Tibial nerve (tissue), 4 donors: ENCODE results near the gene CTBP2. TPM values are rescaled to one million over a fixed set of nuclear protein-coding genes. Genes with fewer than 3 reads are reported as not detected.

ENCODE experiments used
- DNase-seq, 2 donors: peaks; one replicate each; pipeline ENCODE4 v3.0.0-alpha.2; 2019; ENCODE audit warnings: low spot score in 2 of 2
- H3K27ac ChIP-seq, 4 donors: fragments of 200-600 bp; sonication (generic) in 3 of 4; one replicate each; pipeline ENCODE4 v1.5.1; 2017 to 2019; ENCODE audit warnings: mild to moderate bottlenecking in 1 of 4
- H3K27me3 ChIP-seq, 2 donors: fragments of 200-600 bp; sonication (generic) in 1 of 2; one replicate each; pipeline versions ENCODE4 v1.5.1 to v1.6.0; 2017 to 2019
- H3K36me3 ChIP-seq, 3 donors: fragments of 200-600 bp; sonication (generic); one replicate each; pipeline ENCODE4 v1.5.1; 2018 to 2019
- H3K4me1 ChIP-seq, 4 donors: fragments of 200-600 bp; sonication (generic) in 3 of 4; one replicate each; pipeline ENCODE4 v1.5.1; 2017 to 2019
- H3K4me3 ChIP-seq, 4 donors: fragments of 200-600 bp; sonication (generic) in 3 of 4; one replicate each; pipeline ENCODE4 v1.5.1; 2017 to 2019; ENCODE audit warnings: mild to moderate bottlenecking in 1 of 4, moderate library complexity in 1 of 4
- H3K9me3 ChIP-seq, 4 donors: fragments of 200-600 bp; sonication (generic) in 3 of 4; one replicate each; pipeline ENCODE4 v1.5.1; 2017 to 2019
- CTCF ChIP-seq, 5 experiments: fragments of 200-600 bp in 3 of 5; fragments of 450-650 bp in 2 of 5; sonication (generic) in 3 of 5; IDR thresholded peaks; one replicate each; pipeline ENCODE4 v1.5.1; 2016 to 2019; ENCODE audit warnings: antibody characterized with exemption in 5 of 5, mild to moderate bottlenecking in 3 of 5, moderate library complexity in 2 of 5
- EP300 ChIP-seq, 2 donors: sonication (generic); formaldehyde crosslinking; IDR thresholded peaks; one replicate each; pipeline ENCODE4 v1.6.1; 2017; ENCODE audit warnings: antibody characterized with exemption in 2 of 2, mild to moderate bottlenecking in 1 of 2
- POLR2A ChIP-seq, 2 donors: fragments of 450-650 bp; IDR thresholded peaks; one replicate each; pipeline ENCODE4 v1.6.1; 2017; ENCODE audit warnings: antibody characterized with exemption in 2 of 2, mild to moderate bottlenecking in 2 of 2, moderate library complexity in 2 of 2
- WGBS, 2 donors: methylation state at CpG; one replicate each; pipeline ENCODE4 v1.1.5; 2018; 5-methylcytosine and 5-hydroxymethylcytosine counted together
- total RNA-seq, 4 donors: library from RNA; depleted of rRNA; stranded (reverse); fragments of >200 nt; gene quantifications; one replicate each; pipeline ENCODE4 v1.1.0, GENCODE V29; 2016

The CTBP2 gene
- total RNA-seq, 4 donors from 2014 or later, result 40.4 to 97.9 (median 62.3) TPM

DNA sequence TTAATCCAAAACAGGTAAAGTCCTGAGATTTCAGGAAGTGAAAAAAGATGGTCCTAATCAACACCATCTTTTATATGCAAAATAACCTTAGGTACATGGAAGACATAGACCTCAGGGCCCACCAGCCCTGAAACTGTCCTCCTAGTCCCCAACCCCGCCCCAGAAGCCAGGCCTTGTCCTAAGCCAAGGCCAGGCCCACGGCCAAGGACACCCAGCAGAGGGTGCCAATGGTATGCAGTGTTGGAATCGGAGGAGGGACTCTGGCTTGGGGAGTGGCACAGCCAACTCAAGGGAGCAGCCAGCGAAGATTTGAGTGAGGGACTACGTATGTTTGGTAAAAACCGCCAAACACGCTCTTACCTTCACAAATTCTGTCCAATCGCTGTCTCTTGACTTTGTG, 121.7 kb downstream of the CTBP2 start:
- H3K4me3 ChIP-seq, result no peak overlapping the region
- H3K27ac ChIP-seq, result no peak overlapping the region
- no peaks in the 10 kb centered on the region for H3K9me3 ChIP-seq
- DNase-seq, result no peak
- 58 to 72% methylated on average over 6 to 8 of the region's 8 CpGs for WGBS, 2 donors
- H3K27me3 ChIP-seq, result no peaks in the 10 kb centered on the region
- peaks cover 0 to 16% (median 0%) of the 10 kb centered on the region in 3 donors for H3K36me3 ChIP-seq
- TF ChIP-seq POLR2A (IDR thresholded peaks at IDR 0.05), result no peak
- peak in 2 of 5 experiments; percentile 15 for TF ChIP-seq CTCF (IDR thresholded peaks at IDR 0.05)
- TF ChIP-seq EP300 (IDR thresholded peaks at IDR 0.05), result no peak
- H3K4me1 ChIP-seq, result peaks cover 0 to 76% (median 3%) of the 10 kb centered on the region in 4 donors

DNA sequence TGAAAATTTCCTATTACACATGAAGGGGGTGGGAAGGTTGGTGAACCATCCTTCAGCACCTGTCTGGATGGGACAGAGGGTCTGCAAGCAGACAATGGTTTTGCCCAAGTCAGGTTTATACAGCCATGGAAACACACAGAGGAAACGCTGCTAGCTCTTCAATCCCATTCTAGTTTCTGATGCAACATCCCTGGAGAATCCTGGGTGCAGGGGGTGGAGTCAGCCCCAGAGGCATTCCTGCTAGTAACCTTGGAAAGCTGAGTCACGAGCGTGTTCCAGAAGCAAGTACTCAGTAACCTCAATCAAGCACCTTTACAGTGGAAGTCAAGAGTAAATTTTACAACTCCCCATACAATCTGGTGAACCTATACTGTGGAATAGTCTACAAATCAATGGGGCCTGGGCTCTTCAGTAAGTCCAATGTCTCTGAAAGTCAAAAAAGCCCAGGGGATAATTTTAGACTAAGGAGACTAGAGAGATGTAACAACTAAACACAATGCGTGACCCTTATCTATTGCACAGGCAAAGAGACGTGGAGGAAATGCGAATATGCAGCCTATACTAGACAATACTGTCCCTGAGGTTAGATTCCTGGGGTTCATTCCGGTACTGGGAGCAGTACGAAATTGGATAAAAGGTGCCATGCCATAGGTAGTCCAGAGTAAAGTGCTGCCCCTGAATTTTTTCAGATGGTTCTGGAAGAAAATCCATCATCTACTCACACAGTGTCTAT, 123.1 kb downstream of the CTBP2 start:
- 75 to 94% methylated on average over 8 of the region's 8 CpGs for WGBS, 2 donors
- no peak for DNase-seq
- H3K27ac ChIP-seq, result no peak overlapping the region

DNA sequence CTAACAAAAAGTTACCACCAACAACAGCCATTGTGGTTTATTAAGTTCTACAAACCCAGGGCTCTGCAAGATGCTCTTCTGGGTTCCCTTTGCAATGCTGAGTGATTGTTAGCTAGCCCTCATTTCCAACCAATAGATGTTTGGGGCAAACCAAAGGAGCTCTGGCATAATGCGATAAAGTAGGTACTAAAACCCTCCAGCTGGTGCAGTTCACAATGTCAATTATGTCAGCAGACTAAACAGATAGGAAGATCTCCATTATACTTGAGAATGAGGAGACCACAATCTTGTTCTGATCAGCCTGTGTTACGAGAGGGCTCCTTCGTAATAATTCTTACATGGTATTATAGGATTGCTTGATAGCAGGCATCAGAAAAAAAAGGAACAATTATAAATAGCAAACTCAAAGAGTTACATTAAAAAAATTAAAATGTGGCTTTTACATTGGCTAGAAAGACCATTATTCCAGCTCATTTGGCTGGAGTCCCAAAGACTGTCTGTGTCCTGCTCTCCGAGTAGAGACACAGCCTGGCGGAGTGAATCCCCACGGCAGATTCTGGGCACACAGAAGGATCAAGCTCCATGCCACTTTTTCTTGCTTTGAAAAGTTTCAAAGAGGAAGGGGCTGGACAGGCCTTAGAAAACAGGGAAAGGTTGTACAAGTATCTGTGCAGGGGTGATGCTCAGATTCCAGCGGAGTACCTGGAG, 124.6 kb downstream of the CTBP2 start:
- no peak for TF ChIP-seq CTCF (IDR thresholded peaks at IDR 0.05)
- TF ChIP-seq POLR2A (IDR thresholded peaks at IDR 0.05), result no peak
- no peak for TF ChIP-seq EP300 (IDR thresholded peaks at IDR 0.05)
- Histone ChIP-seq H3K36me3 (peaks cover 0 to 32% (median 0%) of the 10 kb centered on the region in 3 donors), H3K27ac (peak overlapping the region in 2 of 4 donors; percentile 16 to 53), H3K27me3 (no peaks in the 10 kb centered on the region), H3K4me1 (peaks cover 0 to 50% (median 2%) of the 10 kb centered on the region in 4 donors), H3K9me3 (no peaks in the 10 kb centered on the region), H3K4me3 (no peak overlapping the region)
- 74 to 75% methylated on average over 7 of the region's 7 CpGs for WGBS, 2 donors
- no peak for DNase-seq

More for the DNA sequence above, 123.1 kb downstream of the CTBP2 start:
- Histone ChIP-seq H3K4me1 (peaks cover 0 to 64% (median 2%) of the 10 kb centered on the region in 4 donors), H3K27me3 (no peaks in the 10 kb centered on the region), H3K4me3 (no peak overlapping the region), H3K9me3 (no peaks in the 10 kb centered on the region), H3K36me3 (peaks cover 0 to 29% (median 0%) of the 10 kb centered on the region in 3 donors)
- no peak for TF ChIP-seq CTCF (IDR thresholded peaks at IDR 0.05)
- TF ChIP-seq POLR2A (IDR thresholded peaks at IDR 0.05), result no peak
- TF ChIP-seq EP300 (IDR thresholded peaks at IDR 0.05), result no peak

DNA sequence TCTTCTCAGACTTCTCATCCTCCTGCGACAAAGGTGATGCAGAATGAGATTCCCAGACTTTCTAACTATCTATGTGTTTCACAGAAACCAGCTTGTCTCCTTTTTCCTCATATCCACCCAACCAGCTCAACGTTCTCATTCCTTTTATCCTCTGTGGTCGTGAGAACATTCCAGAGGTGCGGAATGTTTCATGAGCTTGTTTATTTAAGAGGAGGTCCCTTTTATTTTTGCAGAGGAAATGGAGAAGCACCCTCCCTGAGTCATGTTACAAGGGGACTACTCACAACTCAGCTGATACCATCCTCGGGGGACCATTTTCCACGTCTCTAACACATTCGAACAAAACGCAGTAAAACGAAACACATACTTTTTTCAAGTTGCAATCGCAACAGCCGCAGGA, 125.2 kb downstream of the CTBP2 start:
- Histone ChIP-seq H3K4me3 (no peak overlapping the region), H3K27me3 (no peaks in the 10 kb centered on the region), H3K27ac (peak overlapping the region in 2 of 4 donors; percentile 16 to 53), H3K4me1 (peaks cover 0 to 54% (median 2%) of the 10 kb centered on the region in 4 donors), H3K36me3 (peaks cover 0 to 32% (median 0%) of the 10 kb centered on the region in 3 donors), H3K9me3 (no peaks in the 10 kb centered on the region)
- 62 to 64% methylated on average over 11 of the region's 11 CpGs for WGBS, 2 donors
- TF ChIP-seq POLR2A (IDR thresholded peaks at IDR 0.05) (no peak), CTCF (IDR thresholded peaks at IDR 0.05) (no peak), EP300 (IDR thresholded peaks at IDR 0.05) (peak in 1 of 2 donors; percentile 7)
- no peak for DNase-seq

DNA sequence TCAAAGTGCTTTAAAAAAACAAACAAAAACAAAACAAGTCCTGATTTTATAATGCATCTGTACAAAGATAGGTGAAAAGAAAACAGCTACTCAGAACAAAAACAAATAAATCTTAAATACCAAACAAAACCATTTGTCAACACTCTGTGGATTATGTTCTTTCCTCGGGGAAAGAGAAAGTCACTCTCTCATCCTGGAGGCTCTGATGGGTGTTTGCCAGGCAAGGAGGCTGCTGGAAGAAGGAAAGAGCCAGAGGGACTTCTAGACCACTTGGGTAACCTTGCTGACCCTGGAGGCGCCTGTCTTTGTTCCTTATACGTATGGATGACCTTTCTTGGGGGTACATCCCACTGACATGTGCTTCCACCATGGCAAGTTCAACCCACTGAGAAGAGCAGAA, 125.7 kb downstream of the CTBP2 start:
- 54 to 65% methylated on average over 3 of the region's 3 CpGs for WGBS, 2 donors

More for the DNA sequence above, 125.7 kb downstream of the CTBP2 start:
- no peak for TF ChIP-seq CTCF (IDR thresholded peaks at IDR 0.05)
- no peak for TF ChIP-seq EP300 (IDR thresholded peaks at IDR 0.05)
- TF ChIP-seq POLR2A (IDR thresholded peaks at IDR 0.05), result no peak
- Histone ChIP-seq H3K4me3 (no peak overlapping the region), H3K27ac (peak overlapping the region in 2 of 4 donors; percentile 16 to 53), H3K4me1 (peaks cover 0 to 51% (median 2%) of the 10 kb centered on the region in 4 donors), H3K9me3 (no peaks in the 10 kb centered on the region), H3K27me3 (no peaks in the 10 kb centered on the region), H3K36me3 (peaks cover 0 to 32% (median 0%) of the 10 kb centered on the region in 3 donors)
- DNase-seq, result no peak
